PFSK-1 (cell line): ENCODE results near the gene KRTAP7-1.

Source experiments
- FOXP2 ChIP-seq: optimal IDR thresholded peaks from 2 replicates; pipeline ENCODE3; 2011; ENCODE audit warnings: borderline replicate concordance, control low read depth, inconsistent platforms; ENCODE audit not compliant: insufficient read depth; ENCODE audit errors: extremely low read length, extremely low read depth
- POLR2AphosphoS5 ChIP-seq: IDR thresholded peaks from 2 replicates; pipeline ENCODE4 v1.6.1; 2012; ENCODE audit warnings: low read depth, mild to moderate bottlenecking, control low read depth, low read length, moderate library complexity
- SIN3A ChIP-seq: IDR thresholded peaks from 2 replicates; pipeline ENCODE4 v1.6.1; 2012; ENCODE audit warnings: mild to moderate bottlenecking, low read length, moderate library complexity, borderline replicate concordance; ENCODE audit not compliant: insufficient read depth
- TAF1 ChIP-seq: IDR thresholded peaks from 2 replicates; pipeline ENCODE4 v1.6.1; 2012; ENCODE audit warnings: low read length, control low read depth, borderline replicate concordance; ENCODE audit not compliant: insufficient read depth
- TF ChIP-seq, protein P1 (sequence below), 2 experiments: IDR thresholded peaks; 2 replicates each; pipeline versions ENCODE4 v1.6.1 to v1.8.0; 2011 to 2012; ENCODE audit warnings: low read depth in 2 of 2, low read length in 2 of 2, control low read depth in 1 of 2, inconsistent platforms in 1 of 2, mild to moderate bottlenecking in 1 of 2, moderate library complexity in 1 of 2; ENCODE audit not compliant: insufficient read depth in 1 of 2

The KRTAP7-1 gene

DNA sequence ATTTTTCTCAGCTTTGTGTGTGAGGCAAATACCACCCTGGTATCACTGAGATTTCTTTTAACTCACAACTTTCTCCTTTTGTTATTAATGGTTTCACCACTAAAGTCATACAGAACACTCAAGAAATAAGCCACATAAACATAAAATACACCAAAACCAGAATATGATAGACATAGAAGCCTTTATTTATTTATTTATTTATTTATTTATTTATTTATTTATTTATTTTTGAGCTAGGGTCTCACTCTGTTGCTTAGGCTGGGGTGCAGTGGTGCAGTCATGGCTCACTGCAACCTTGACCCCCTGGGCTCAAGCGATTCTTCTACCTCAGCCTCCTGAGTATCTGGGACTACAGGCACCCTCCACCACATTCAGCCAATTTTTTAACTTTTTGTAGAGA is 29.0 kb downstream of the KRTAP7-1 start:
- no peak for TF ChIP-seq TAF1
- no peak for TF ChIP-seq POLR2AphosphoS5
- no peak for TF ChIP-seq FOXP2
- TF ChIP-seq SIN3A, result no peak
- TF ChIP-seq, protein P1, sequence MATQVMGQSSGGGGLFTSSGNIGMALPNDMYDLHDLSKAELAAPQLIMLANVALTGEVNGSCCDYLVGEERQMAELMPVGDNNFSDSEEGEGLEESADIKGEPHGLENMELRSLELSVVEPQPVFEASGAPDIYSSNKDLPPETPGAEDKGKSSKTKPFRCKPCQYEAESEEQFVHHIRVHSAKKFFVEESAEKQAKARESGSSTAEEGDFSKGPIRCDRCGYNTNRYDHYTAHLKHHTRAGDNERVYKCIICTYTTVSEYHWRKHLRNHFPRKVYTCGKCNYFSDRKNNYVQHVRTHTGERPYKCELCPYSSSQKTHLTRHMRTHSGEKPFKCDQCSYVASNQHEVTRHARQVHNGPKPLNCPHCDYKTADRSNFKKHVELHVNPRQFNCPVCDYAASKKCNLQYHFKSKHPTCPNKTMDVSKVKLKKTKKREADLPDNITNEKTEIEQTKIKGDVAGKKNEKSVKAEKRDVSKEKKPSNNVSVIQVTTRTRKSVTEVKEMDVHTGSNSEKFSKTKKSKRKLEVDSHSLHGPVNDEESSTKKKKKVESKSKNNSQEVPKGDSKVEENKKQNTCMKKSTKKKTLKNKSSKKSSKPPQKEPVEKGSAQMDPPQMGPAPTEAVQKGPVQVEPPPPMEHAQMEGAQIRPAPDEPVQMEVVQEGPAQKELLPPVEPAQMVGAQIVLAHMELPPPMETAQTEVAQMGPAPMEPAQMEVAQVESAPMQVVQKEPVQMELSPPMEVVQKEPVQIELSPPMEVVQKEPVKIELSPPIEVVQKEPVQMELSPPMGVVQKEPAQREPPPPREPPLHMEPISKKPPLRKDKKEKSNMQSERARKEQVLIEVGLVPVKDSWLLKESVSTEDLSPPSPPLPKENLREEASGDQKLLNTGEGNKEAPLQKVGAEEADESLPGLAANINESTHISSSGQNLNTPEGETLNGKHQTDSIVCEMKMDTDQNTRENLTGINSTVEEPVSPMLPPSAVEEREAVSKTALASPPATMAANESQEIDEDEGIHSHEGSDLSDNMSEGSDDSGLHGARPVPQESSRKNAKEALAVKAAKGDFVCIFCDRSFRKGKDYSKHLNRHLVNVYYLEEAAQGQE (IDR thresholded peaks at IDR 0.05; ENCODE audit: insufficient read depth in 1 of 2, low read depth in 2 of 2, low read length in 2 of 2), result no peak

DNA sequence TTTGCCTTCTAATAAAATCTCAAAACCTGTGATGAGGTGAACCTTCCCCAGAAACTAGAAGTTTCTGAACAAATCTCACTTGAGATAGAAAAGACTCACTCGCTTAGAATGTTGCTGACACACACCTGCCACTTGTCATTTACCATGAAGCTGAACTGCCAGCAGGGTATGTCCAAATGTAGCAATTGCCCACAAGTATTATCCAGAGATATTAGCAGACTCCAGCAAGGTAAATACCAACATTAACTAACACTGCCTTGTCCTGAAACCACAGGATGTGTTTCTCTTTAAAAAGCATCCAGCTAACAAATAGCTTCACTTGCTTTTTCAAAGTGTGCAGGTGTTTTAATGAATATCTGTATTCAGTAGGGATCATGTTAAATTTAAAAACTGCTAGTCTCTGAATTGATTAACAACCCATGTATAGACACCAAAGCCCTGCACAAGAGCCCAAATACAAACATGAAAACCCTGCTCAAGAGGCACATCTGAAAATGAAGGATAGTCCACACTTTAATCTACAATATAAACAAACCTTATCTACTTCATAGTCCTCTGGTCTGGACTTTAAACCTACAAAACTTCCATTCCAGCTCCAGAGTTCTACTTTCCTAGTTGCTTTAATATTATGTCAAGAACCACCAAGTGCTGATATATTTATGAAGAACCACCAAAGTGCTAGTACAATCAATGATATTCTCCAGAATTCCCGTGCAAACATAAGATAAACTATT is 35.8 kb downstream of the KRTAP7-1 start:
- TF ChIP-seq, protein P1 (IDR thresholded peaks at IDR 0.05; ENCODE audit: insufficient read depth in 1 of 2, low read depth in 2 of 2, low read length in 2 of 2), result no peak
- TF ChIP-seq TAF1 (no peak), SIN3A (no peak), POLR2AphosphoS5 (no peak), FOXP2 (no peak)

DNA sequence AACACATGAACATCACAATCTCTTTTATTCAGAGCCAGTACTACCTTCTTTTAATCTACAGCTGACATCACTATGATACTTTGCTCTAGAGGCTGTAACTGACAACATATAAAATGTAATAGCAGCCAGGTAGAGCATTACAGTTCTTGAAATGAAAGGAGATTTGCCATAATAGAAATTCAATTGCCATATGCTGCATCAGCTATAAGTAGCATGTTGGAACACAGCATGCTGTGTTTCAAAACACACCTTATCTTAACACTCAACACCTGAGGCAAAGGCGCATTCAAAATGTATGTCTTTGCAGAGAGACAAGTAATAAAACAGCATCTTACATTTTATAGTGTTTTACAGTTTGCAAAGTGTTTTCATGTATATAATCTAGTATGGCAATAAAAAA is 50.3 kb downstream of the KRTAP7-1 start:
- TF ChIP-seq, protein P1 (IDR thresholded peaks at IDR 0.05; ENCODE audit: insufficient read depth in 1 of 2, low read depth in 2 of 2, low read length in 2 of 2), result no peak
- TF ChIP-seq TAF1 (no peak), SIN3A (no peak), FOXP2 (no peak), POLR2AphosphoS5 (no peak)
